Right lobe of liver (tissue), 4 donors: ENCODE measurements around the gene RERE.

Source experiments
- POLR2A ChIP-seq: fragments of 450-650 bp; IDR thresholded peaks from one replicate; pipeline ENCODE4 v1.6.1; 2017; ENCODE audit warnings: antibody characterized with exemption, mild to moderate bottlenecking
- TF ChIP-seq, protein P1 (sequence below), 4 donors: fragments of 200-600 bp in 3 of 4; fragments of 450-650 bp in 1 of 4; IDR thresholded peaks; one replicate each; pipeline versions ENCODE4 v1.5.1 to v1.8.0; 2016 to 2022; ENCODE audit warnings: antibody characterized with exemption in 4 of 4, mild to moderate bottlenecking in 2 of 4
- donor health status: DM: no; HTN: no; CAD: no.
- donor health status: DM: no; HTN: no; CAD: no.
- donor health status: DM: no; HTN: yes; CAD: no.

DNA sequence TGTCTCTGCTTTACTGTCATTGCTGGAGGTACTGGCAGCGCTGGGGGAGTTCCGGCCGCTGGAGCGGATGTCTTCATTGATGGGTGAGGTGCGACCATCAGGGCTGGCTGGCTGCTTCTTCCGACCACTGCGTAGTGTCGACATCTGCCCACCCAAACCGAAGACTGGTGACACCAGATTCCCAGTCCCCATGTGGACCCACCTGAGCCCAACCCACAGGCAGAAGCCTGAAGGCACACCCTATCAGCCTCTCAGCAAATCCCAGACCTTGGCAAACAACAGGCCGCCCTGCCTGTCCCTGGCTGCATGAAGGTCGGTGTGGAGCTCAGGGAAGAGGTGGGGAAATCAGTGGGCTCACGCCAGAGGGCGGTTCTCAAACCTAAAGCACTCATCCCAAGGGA, 454.7 kb downstream of the RERE start:
- TF ChIP-seq, protein P1, sequence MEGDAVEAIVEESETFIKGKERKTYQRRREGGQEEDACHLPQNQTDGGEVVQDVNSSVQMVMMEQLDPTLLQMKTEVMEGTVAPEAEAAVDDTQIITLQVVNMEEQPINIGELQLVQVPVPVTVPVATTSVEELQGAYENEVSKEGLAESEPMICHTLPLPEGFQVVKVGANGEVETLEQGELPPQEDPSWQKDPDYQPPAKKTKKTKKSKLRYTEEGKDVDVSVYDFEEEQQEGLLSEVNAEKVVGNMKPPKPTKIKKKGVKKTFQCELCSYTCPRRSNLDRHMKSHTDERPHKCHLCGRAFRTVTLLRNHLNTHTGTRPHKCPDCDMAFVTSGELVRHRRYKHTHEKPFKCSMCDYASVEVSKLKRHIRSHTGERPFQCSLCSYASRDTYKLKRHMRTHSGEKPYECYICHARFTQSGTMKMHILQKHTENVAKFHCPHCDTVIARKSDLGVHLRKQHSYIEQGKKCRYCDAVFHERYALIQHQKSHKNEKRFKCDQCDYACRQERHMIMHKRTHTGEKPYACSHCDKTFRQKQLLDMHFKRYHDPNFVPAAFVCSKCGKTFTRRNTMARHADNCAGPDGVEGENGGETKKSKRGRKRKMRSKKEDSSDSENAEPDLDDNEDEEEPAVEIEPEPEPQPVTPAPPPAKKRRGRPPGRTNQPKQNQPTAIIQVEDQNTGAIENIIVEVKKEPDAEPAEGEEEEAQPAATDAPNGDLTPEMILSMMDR (IDR thresholded peaks at IDR 0.05): no peak
- no peak for TF ChIP-seq POLR2A
